Pulmonary artery endothelial cell (primary cell): Measurements from ENCODE around the gene KITLG. TPM values are rescaled to one million over a fixed set of nuclear protein-coding genes. Genes with fewer than 3 reads are reported as not detected.
"Not testable (repeated sequence)": the region's sequence is repeated elsewhere in the genome, so short reads cannot be mapped to it uniquely, and the experiment has no call there.

Source experiments
- DNase-seq: peaks from one replicate; pipeline ENCODE4 v3.0.0-alpha.2; 2011; ENCODE audit warnings: low read depth, low spot score
- total RNA-seq: library from RNA; depleted of rRNA; stranded (reverse); fragments of >200 nt; gene quantifications from 2 replicates; pipeline ENCODE4 v1.2.3, GENCODE V29; 2014

The KITLG gene, protein sequence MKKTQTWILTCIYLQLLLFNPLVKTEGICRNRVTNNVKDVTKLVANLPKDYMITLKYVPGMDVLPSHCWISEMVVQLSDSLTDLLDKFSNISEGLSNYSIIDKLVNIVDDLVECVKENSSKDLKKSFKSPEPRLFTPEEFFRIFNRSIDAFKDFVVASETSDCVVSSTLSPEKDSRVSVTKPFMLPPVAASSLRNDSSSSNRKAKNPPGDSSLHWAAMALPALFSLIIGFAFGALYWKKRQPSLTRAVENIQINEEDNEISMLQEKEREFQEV
- total RNA-seq = 11.4 and 23.4 TPM in 2 replicates

DNA sequence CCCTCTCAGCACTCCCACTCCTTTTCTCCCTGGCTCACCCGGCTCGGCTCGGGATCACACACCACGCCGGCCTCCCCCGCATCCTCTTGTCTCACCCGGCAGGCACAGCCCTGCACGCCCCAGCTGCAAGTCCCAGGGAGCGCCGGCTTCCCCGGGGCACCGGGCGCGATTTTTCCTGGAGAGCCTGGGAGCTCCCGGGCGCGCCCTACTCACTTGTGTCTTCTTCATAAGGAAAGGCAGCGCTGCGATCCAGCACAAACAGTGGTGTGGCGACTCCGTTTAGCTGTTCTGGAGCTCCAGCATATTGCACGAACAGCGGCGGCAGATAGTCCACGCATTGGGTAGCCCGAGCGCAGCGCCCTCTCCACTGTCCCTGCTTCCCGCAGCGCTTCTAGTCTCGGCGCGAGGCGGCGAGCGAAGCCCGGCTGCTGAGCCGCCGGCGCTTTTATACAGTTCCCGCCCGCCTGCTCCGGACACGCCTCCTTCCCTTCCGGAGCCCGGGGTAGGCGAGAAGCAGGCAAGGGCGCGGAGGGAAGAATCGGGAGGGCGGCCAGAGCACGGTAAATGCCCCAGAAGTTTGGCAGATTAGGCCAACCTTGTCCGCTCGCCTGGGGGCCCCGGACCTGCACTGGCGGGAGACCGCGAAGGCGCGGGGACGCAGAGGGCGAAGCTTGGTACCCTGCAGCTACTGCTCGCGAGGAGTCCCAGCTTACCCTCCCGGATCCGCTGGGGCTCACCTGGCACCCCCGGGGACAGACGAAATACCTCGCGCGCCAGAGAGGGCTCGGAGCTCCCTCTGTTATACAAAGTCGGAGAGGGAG is at the start of gene KITLG:
Gene KITLG, minus strand, starts transcription at position 421 of the 821 bp plus-strand sequence. Its CDS starts 193 bp downstream, at position 228.
- peak; percentile 47 for DNase-seq

DNA sequence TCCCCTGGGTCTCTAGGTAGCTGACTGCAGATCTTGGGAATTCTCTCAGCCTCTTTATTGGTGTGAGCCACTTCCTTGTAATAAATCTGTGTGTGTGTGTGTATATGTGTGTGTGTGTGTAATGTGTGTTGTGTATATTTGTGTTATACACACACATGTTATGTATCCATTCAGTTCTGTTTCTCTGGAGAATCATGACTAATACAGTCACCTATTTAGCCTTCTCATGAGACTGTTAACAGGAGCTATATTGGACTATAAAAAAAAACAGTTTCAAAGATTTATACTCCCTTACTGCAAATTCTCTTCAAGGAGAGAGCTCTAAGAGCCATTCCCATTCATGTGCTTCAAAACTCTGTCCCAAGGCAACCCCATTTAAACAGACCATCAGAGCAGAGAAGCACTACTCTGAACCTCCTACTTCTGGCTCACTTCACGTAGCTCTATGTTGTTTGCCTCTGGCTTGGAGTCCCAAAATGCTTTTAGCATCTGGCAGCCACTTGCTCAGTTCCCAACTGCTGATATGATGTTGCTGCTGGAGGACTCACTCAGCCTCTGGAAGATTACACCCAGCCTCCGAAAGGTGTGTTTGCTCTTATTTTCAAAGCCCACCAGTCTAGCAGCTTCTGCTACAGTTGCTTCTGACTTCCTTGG is 48.7 kb upstream of the KITLG start:
- no peak for DNase-seq

DNA sequence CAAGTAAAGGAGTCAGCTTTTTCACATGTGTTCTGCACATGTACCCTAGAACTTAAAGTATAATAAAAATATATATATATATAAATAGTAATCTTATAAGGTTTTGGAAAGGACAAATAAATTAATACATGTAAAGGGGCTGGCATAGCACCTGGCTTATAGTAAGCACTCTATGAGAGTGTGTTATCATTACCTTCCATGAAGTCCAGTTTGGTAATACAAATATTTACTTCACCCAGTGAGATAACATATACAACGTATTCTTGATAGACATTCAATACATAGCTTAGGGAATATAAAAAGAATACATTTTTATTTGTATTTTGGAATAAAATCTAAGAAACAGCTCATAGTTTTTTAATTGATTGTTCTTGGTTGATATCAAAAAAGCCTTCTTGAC is 47.8 kb upstream of the KITLG start:
- not testable (repeated sequence) for DNase-seq

DNA sequence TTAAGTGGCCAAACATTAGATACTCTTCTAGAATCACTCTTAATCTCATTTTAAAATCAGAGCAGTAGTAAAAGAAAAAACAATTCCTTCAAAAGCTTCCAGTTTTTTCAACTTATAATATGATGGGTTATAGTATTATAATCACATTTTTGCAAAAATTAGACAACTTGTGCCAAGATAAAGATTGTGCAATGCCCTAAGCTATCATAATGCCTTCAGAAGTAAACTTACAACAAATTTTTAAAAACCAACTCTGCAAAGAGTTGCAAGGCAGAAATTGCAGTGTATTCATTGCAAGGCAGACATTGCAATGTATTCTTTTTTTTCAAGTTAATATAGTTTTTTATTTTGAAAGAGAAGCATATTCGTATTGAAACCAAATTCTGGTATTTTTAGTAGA is 47.2 kb upstream of the KITLG start:
- DNase-seq = no peak

DNA sequence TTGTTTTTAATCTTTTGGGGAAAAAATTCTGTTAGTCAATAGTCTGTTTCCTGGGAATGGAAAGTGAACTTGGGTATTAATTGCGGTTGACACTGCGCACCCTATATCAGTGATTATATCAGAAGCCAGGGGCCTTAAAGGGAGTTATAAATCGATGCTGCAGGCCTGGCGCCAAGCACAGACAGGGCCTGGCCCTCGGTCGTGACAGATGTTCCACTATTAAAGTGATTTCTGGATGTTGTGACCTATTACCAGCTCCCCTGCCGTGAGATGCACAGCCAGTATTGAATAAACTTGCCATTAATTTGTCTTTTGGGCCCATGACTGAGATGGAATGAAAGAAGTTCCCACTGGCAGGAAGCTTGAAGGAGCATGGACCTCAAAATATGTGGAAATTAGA is 45.1 kb upstream of the KITLG start:
- DNase-seq = no peak

DNA sequence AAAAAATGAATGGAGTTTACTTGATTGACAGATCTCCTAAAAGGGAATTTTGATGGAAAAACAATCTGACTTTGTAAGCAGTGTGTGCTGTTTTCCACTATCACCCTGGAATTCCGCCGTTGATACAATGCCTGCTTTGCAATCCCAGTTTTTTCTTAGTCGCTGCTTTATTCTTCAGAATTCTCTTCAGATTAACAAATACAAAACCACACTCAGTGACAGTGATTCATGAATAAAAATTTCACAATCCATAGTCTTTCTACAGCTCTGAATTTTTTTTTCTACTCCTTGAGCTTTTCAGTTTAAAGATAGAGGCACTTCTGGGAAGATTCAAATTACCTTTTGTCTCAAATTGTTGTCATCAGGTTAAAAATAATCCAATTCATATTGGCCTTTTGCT is 44.6 kb upstream of the KITLG start:
- no peak for DNase-seq

- no peak for DNase-seq
These were observed 43.7 kb upstream of the KITLG start for GRCh38 chr12:88623777-88624548.

DNA sequence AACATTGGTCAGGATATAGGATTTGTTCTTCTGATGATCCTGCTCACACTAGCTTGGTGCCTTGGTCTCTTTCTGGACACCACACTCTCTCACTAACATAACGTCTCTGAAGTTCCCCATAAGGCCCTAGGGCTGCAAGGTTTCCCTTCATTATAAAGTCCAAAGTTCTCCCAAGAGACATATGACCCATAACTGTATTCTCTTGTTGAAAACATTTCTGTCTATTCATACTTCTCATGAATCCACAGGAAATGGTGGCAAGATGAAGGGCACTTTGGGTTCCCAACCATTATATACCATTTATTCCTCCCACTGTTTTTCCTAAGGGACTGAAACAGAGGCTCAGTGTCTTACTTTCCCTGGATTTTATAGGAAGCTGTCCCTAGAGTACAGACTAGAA is 37.1 kb upstream of the KITLG start:
- no peak for DNase-seq

GRCh38 chr12:88615490-88615889 is 35.2 kb upstream of the KITLG start:
- no peak for DNase-seq

DNA sequence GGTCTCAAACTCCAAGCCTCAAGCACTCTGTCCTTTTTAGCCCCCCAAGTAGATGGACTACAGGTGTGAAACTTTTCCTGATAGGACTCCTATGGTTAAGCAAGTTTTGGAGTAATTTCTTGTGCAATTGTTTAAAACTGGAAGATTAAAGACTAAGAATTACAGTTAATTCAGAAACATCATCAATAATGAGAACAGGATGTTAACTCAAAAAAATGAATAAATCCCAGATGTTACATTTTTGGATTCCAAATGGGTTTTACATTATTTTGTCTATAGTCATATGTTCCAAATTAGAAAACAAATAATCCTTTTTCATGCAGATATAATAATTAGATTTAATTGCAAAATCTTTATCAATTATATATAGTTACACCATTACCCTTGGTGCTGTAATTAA is 24.4 kb upstream of the KITLG start:
- DNase-seq = no peak

DNA sequence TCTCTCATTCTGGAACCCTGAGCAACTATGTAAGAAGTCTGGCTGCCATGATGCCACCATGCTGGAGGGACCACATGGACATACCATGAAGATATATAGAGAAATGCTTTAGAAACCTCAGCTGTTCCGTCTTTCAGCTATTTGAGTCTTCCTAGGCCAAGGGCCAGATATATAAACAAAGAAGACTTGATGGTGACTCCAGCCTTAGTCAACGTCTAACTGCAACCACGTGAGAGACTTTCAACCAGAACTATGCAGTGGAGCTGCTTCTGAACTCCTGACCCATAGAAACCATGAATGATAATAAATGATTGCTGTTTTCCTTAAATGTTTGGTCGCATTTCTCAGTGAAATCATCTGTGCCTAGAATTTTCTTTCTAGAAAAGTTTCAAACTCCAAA is 20.0 kb upstream of the KITLG start:
- DNase-seq = no peak

DNA sequence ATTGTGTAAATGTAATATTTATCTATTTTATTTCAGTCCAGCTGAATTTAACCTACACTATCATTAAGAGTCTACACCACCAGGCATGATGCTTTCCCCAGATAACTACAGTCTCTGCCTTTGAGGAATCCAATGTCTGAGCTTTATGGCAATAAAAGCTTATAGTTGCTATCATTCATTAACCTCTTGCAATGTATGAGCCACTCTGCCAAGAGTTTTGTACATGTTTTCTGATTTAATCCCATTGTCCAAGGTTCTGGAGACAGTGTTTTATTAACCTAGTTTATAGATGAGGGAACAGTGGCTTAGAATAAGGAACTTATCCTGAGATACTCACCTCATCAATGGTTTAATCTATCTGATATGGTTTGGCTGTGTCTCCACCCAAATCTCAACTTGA is 17.1 kb upstream of the KITLG start:
- DNase-seq = no peak

DNA sequence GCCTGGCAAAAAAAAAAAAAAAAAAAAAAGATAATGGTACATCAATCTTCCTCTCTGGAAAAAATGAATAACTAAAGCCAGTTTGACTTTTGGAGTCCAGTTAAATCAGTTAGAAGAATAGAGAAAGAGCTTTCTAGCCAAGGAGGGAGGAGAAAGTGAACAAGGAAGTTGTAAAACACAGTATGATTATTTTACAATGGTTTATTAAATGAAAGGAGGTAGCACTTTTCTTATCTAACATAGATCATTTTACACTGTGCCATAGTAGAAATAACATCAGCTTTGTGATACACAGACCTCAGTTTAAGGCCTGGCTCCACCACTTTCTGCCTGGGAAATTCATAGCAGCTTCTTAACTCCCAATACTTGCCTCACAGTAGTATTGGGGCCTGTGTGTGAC is 15.4 kb upstream of the KITLG start:
- no peak for DNase-seq

DNA sequence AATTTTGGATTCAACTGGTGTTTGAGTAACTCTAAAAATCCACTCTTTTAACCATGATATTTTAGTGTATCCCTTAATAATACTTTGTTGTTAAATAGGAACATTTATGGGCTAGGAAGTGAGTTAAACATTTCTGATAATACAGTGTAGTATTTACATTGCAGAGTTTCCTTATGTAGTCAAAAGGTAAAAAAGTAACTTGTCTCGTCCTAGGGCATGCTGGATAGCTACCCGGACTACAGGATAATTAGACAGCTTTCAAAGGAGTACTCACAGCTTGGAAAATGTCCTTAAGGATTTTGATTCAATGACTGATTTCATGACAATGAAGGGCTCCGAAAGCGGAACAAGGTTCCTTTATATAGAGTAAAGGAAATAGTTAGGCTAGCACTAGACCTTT is 14.5 kb upstream of the KITLG start:
- no peak for DNase-seq

DNA sequence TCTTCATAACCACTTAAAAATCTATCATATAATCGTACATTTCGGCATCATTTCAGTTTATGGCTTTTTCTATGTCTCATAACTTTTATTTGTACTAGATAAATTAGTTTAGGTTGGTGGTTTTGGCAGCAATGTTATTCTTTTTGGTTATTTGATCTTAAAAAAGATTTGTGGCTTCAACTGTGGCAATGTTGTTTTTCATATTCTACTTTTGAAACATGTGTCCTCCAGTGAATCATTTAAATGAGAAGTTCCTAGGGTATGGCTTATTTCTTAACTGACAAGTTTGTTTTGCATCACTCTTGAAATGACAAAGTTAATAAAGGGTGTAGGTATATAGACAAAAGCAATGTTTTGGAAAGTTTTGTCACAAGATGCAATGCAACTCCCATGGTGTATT is 11.1 kb upstream of the KITLG start:
- no peak for DNase-seq

- DNase-seq = no peak
These were observed 10.6 kb upstream of the KITLG start for GRCh38 chr12:88590851-88591250.

DNA sequence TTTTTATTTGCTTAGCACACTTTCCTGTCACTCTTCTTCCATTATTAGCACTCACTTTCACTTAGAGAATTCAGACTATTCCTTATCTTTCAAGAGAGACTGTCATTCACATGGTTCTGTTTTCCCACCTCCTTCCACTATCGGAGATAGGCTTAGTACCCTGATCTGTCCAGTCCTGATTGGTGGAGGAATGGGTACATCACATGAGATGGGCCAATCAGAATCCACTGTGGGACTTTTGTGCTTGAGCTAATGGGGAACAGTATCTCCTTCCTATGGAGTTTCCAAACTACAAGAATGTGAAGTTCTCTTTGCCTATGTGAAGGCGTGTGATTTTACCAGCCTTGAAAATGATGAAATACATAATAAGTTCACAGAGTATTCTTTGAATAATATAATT is 4.8 kb upstream of the KITLG start:
- DNase-seq = no peak

- no peak for DNase-seq
These were observed 645 bp downstream of the KITLG start for GRCh38 chr12:88579601-88580050.

DNA sequence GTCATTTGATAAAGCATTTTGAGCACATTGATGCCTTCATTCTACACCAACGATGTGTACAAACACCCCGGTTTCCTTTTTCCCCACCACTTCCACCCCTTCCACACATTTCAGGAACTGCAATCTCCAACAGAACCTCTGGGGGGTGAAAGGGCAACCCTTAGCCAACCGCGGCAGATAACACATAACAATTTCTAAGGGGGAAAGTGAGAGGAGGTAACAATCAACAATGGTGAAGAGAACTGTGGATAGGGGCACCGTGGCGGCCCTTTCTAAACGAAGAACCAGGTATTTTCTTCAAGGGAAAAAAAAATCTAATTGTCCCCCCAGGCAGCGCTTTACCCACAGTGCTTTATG is 1.1 kb downstream of the KITLG start:
- no peak for DNase-seq

- no peak for DNase-seq
These were observed 1.8 kb downstream of the KITLG start for GRCh38 chr12:88578276-88579160.

- no peak for DNase-seq
These were observed 2.7 kb downstream of the KITLG start for GRCh38 chr12:88577537-88577936.
